ENCODE results near the gene WWC2.

- no peak for TF ChIP-seq CTCF (IDR thresholded peaks at IDR 0.05)
- no peak for TF ChIP-seq POLR2A (IDR thresholded peaks at IDR 0.05)
Measured at GRCh38 chr4:183354219-183354618, 255.2 kb downstream of the WWC2 start.
